ENCODE measurements around the gene BIRC3.
"Not testable (repeated sequence)": the region's sequence is repeated elsewhere in the genome, so short reads cannot be mapped to it uniquely, and the experiment has no call there.

Gene BIRC3

DNA sequence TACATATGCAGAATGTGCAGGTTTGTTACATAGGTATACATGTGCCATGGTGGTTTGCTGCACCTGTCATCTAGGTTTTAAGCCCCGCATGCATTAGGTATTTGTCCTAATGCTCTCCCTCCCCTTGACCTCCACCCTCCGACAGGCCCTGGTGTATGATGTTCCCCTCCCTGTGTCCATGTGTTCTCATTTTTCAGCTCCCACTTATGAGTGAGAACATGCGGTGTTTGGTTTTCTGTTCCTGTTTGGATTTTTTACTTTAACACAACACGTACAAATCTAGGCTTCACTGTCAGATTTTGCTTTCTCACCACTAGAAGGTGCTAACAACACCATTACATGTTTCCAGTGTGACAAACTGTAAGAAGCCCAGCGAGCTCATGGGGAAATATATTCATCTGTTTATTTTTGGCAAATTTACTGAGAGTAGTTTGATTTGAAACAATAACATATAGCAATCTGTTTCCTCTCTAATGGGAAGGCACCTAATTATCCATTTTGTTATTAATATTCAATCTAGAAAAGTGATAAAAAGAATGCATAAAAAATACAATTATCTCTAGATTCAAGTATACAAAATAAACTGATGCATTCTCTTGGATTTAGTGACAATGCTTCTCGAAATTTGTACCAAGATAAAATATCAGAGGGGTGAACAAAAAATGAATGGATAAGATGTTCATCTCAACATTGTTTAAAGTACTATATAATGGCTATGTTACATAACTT lies 23.2 kb upstream of the BIRC3 start:
- FAIRE-seq, result peak; percentile 78
- no peak for DNase-seq (ENCODE audit: extremely low spot score, insufficient read length, low read depth)

DNA sequence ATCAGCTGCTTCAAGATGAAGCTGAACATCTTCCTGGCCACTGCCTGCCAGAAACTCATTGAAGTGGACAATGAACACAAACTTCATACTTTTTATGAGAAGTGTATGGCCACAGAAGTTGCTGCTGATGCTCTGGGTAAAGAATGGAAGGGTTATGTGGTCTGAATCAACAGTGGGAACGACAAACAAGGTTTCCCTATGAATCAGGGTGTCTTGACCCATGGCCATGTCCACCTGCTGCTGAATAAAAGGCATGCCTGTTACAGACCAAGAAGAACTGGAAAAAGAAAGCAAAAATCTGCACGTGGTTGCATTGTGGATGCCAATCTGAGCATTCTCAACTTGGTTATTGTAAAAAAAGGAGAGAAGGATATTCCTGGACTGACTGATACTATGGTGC lies 22.2 kb upstream of the BIRC3 start:
- no peak for DNase-seq (ENCODE audit: extremely low spot score, insufficient read length, low read depth)
- FAIRE-seq, result peak; percentile 33

DNA sequence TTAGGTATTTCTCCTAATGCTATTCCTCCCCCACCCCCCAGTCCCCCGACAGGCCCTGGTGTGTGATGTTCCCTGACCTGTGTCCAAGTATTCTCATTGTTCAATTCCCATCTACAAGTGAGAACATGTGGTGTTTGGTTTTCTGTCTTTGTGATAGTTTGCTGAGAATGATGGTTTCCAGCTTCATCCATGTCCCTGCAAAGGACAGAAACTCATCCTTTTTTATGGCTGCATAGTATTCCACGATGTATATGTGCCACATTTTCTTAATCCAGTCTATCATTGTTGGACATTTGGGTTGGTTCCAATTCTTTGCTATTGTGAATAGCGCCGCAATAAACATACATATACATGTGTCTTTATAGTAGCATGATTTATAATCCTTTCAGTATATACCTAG lies 20.5 kb upstream of the BIRC3 start:
- FAIRE-seq; DNase-seq (ENCODE audit: extremely low spot score, insufficient read length, low read depth): not testable (repeated sequence)

DNA sequence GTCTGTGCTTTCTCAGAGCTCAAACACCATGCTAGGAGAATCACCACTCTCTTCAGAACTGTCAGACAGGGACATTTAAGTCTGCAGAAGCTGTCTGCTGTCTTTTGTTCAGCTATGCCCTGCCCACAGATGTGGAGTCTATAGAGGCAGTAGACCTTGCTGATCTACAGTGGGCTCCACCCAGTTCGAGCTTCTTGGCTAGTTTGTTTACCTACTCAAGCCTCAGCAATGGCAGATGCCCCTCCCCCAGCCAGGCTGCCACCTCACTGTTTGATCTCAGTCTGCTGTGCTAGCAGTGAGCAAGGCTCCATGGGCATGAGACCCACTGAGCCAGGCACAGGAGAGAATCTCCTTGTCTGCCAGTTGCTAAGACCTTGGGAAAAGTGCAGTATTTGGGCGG lies 16.4 kb upstream of the BIRC3 start:
- DNase-seq (ENCODE audit: extremely low spot score, insufficient read length, low read depth); FAIRE-seq: not testable (repeated sequence)

DNA sequence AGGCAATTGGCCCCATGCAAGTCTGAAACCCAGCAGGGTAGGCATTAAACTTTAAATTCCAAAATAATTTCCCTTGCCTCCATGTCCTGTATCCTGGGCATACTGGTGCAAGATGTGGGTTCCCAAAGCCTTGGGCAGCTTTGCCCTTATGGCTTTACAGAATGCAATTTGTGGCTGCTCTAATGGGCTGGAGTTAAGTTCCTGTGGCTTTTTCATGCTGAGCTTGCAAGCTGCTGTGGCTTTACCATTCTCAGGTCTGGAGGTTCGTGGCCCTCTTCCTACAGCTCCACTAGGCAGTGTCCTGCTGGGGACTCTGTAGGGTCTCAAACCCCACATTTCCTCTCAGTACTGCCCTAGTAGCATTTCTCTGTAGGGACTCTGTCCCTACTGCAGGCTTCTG lies 15.0 kb upstream of the BIRC3 start:
- FAIRE-seq, result no peak
- DNase-seq (ENCODE audit: extremely low spot score, insufficient read length, low read depth), result no peak

DNA sequence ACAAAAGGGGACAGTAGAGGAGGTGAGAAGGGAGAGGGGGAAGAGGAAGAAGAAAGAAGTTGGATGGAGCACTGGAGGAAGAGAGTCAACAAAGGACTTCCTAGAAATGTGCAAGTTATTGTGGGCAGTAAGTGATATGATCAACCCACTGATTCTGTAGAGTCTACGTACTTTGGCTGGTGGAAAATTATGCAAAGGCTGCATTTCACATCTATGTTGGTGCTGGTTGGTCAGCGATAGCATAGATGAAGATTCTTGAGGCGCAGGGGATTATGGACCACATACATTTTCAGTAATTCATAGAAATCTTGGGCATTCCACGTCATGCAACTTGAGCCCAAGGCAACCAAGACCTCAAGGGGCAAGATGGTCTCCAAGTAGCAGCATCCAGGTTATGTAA lies 12.6 kb upstream of the BIRC3 start:
- FAIRE-seq (no peak), DNase-seq (ENCODE audit: extremely low spot score, insufficient read length, low read depth) (no peak)

DNA sequence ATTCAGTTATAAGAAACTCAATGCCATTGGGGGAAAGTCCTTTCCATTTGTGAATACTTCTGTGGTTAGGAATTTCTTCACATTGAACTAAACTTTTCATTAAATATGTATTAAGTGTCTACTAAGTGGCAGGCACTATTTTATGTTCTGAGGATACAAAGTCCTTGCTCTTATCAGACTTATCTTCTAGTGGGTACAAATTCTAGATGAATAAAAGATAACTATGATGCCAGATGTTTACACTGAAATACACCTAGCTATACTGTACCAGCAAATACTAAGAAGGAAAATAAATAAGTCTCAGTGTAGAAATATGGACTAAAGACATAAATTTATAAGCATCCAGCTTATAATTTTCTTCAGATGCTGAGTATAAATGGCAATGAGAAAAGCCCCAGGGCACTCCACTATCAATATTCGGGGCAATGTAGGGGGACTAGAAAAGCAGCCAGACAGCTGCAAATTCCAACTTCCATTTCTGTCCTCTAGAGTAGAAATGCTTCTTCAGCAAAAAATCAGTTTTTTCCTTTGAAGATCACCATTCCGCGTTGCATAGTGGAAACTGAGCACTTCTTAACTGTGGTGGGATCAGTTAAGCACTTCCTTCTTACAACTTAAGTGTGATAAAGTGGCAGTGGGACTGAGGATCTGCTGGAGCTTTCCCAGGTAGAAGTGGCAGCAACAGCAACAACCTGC lies 11.8 kb upstream of the BIRC3 start:
- DNase-seq (ENCODE audit: extremely low spot score, insufficient read length, low read depth), result no peak
- FAIRE-seq, result no peak

DNA sequence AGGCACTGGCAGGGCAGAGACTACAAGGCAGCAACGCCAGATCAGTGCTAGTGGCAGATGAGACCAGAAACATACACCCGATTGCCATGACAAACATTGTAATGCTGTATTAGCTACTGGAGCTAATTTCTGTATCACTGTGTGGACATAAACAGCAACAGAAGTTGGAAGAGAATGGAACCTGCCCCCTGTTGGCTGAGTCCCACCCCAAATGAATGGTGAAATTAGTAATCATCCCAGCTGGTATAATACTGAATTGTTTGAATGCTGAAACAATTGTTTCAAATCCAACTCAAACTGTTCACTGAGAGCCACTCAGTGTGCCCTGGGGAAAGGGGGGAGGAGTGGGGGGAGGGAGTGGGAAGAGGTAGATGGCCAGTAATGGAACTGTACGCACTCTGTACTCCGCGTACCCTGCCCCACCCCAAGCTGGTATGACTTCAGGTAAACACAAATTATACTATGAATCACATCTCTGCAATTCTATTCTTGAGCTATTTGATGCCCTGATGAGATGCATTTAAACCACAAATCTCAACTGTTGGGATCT lies 11.2 kb upstream of the BIRC3 start:
- FAIRE-seq (no peak), DNase-seq (ENCODE audit: extremely low spot score, insufficient read length, low read depth) (no peak)

DNA sequence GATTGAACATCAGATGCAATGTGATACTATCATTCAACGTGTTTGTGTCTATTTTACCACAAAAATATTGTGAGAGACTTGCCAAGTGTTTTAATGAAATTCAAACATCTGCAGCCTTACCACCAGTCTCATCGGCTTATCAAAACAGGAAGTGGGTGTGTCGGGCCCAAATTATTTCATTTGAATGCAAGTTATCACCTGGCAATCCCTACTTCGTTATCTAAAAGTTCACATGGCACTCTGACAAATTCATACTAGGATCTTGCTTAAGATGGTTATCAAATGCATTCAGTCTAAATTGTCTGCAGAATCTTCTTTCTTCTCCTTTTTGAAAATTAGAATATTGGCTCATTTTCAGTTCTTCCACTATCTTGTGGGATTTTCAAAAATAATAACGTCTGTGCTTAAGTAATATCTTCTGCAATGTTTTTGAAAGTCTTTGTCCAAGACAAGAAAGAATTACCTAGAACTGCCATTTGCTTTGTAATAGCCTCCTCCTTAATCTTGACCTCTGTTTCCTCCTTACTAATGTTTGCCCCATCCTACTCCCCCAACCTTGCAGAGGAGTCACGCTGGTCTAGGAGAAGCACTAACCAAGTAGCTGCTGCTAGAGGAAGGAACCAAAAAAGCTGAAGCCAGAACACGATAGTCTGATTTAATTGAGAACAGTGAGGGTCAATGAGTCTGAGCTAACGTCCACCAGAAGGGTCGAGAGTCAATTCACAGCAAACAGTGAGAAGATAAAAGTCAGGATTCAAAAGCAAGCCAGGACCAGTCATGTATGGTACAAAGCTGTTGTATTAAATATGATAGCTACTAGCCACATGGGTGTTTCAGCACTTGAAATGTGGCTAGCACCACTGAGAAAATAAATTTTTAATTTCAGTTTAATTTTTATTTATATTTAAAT lies 10.2 kb upstream of the BIRC3 start:
- no peak for FAIRE-seq
- no peak for DNase-seq (ENCODE audit: extremely low spot score, insufficient read length, low read depth)

DNA sequence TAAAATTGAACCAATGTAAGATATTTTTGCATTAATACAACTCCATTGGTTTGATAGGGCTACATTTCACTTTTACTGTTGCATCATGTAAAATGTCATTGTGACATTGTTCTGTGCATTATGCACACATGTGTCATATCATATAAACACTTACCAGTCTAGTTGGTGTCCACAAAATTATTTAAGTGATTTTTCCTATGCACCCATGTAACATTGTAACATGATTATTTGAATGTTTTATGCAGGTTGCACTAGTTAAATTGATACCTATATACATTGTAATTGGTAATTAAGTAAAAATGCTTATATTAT lies 9.6 kb upstream of the BIRC3 start:
- DNase-seq (ENCODE audit: extremely low spot score, insufficient read length, low read depth), result no peak
- no peak for FAIRE-seq

DNA sequence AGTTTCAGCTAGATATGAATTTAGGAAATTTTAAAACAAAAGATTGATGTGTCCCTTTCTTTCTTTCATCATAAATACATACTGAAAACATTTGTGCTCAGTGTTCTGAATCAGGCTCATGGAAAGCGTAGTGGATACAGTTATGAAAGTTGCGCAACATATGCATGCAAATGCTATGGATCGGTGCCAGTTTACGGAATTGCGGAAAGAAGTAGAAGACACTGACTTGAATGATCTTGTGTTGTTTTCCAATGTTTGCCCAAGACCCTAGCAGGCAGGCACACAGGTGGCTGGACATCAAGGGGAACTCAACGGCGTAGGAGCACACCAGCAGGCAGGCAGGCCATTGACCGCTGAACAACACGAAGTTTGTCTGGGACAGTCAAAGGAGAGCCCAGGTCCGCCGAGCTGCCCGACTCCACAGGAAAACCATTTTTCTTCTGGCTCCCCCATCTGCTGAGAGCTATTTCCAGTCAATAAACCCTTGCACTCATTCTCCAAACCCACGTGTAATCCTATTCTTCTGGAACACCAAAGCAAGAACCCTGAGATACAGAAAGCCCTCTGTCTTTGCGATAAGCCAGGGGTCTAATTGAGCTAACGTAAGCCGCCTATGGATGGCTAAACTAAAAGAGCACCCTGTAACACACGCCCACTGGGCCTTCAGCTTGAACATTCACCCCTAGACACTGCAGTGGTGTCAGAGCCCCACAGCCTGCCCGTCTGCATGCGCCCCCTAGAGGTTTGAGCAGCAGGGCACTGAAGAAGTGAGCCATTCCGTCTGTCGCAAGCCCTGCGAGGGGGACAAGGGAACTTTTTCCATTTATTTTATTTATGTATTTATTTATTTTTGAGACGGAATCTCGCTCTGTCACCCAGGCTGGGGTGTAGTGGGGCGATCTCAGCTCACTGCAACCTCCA lies 7.4 kb upstream of the BIRC3 start:
- FAIRE-seq, result no peak
- no peak for DNase-seq (ENCODE audit: extremely low spot score, insufficient read length, low read depth)

DNA sequence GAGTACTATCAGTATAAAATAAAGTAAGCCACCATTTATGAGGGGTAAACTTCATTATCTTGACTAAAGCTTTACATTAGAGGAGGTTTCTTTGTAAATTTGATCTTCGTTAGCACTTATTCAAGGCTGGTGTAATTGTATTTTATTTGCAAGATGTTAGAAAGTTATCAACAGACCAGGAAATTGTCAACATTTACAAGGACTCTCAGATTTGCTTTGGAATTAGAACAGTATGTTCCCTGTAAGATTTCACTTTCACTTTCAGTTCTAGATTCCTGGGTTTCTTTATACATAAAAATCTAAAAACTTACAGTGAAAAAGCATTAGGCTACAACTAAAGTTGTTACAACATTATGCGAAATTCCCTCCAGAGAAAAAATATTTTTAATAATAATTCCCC lies 4.6 kb upstream of the BIRC3 start:
- FAIRE-seq, result peak; percentile 18
- no peak for DNase-seq (ENCODE audit: extremely low spot score, insufficient read length, low read depth)

DNA sequence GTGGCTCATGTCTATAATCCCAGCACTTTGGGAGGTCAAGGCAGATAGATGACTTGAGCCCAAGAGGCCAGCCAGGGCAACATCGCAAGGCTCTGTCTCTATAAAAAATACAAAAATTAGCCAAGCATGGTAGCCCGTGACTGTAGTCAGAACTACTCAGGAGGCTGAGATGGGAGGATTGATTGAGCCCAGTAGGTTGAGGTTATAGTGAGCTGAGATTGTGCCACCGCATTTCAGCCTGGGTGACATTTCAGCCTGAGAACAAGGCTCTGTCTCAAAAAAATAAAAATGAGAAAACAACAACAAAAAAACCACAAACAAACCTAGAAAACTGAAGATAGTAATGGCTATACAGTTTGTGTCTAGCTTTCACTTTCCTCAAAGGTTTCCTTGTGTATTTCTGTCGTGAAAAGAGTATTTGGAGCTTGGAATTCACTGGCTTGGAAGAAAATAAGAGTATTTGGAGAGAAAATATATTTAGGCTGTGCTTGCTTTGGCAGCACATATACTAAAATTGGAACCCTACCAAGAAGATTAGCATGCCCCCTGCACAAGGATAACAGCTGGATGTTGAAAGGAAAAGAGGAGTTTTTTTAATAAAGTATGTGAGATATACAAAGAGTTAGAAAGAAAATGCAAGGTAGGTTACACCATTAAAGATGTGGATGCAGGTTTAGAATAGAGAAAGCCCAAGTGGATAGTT lies 3.9 kb upstream of the BIRC3 start:
- FAIRE-seq (peak; percentile 69), DNase-seq (ENCODE audit: extremely low spot score, insufficient read length, low read depth) (no peak)

DNA sequence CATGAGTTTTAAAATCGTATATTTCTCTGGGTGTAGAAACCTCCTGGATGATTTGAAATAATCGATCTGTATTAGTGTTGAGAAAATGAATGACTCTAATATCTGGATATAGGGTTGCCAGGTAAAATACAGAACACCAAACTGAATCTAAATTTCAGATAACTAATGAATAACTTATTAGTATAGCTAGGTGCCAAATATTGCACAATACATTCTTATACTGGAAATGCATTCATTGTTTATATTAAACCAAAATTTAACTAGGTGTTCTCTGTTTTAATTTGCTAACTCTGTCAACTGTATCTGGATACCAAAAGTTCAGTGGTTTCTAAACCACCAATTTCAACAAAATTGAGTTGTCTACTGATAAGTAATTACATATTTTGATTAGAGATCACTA lies 2.5 kb upstream of the BIRC3 start:
- FAIRE-seq (no peak), DNase-seq (ENCODE audit: extremely low spot score, insufficient read length, low read depth) (no peak)

DNA sequence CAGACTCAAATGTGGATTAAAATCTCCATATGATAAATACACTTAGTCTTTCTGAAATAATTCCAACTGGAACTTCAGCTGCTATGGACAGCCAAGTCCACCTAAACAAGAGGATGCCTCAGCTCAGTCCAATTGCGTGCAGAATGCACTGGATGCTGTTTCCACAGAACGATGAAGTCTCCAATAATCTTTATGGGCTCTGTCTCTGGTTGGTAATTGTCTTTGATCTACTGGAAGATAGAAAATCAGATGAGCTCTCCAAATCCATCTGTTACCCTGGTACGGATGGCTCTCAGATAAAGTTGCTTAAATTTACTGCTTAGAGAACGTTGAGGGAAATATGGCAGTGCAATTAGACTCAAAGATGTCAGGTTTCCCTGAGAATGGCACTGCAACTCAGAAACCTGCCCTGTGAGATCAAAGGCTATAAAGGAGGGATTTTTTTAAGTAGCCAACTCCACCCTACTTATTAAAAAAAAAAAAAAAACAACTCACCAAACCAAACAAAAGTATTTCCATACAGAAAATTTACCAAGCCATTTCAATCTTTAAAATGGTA lies 859 bp upstream of the BIRC3 start:
- FAIRE-seq, result peak; percentile 49
- DNase-seq (ENCODE audit: extremely low spot score, insufficient read length, low read depth), result no peak

DNA sequence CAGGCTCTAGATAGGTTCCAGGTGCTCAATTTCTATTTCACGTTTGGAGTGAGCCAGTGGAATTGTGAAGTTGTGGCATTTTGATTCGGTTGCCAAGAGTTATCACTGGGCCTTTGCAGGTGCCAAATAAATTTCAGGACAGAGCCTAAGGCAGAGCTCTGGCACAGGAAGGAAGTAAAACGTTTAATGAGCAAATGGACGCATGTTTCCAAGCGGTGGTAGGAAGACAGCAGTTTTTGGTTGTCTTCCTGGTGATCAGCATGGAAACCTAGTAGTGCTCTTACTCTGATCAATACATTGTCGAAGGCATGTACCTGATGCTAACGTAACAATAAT lies 452 bp downstream of the BIRC3 start:
- no peak for FAIRE-seq

DNA sequence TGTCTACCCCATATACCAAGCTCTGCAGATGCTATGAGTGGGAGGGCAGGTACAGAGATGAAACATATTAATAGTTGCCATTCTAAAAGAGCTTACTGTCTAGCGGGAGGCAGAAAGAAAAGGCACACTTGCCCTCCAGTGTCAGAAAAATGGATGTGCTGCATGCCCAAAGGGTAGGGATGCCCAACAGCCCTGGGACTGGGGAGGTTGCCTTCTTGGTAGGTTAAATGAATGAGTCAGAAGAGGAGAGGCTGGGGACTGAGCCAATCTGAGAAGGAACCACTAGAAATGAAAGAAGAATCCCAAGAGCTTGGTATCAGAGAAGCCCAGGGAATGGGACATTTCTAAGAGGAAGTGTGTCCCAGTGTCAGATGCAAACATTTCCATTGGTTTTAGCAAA lies 1.2 kb downstream of the BIRC3 start:
- DNase-seq (ENCODE audit: extremely low spot score, insufficient read length, low read depth) (no peak), FAIRE-seq (peak; percentile 75)

More for the DNA sequence above, 452 bp downstream of the BIRC3 start:
- no peak for DNase-seq (ENCODE audit: extremely low spot score, insufficient read length, low read depth)

DNA sequence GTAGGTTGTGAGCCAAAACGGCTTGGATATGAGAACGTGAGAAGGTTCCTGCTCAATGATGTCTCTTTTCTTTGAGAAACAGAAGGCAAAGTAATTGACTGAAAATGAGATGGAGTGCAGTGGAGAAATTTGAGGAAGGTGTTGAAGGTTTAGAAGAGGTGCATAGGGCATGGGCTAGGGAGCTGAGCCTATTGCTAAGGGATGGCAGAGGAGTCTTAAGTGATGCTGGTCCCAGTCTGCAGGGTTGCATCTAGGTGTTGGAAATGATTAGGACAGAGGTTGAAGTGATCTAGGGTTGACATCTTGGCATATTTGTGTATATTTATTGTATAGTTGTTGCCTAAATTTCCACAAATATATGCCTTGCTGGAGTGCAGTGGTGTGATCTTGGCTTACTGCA lies 2.3 kb downstream of the BIRC3 start:
- FAIRE-seq, result peak; percentile 33
- DNase-seq (ENCODE audit: extremely low spot score, insufficient read length, low read depth), result no peak

DNA sequence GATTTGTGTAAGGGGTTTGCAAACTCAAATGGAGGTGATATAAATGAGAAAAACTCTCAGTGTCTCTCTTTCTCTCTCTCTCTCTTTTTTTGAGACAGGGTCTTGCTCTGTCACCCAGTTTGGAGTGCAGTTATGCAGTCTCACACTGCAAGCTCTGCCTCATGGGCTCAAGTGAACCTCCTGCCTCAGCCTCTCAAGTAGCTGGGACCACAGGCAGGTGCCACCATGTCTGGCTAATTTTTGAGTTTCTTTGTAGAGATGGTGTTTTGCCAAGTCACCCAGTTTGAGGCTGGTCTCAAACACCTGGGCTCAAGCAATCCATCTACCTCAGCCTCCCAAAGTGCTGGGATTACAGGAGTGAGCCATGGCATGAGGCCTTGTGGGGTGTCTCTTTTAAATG lies 2.9 kb downstream of the BIRC3 start:
- DNase-seq (ENCODE audit: extremely low spot score, insufficient read length, low read depth), result no peak
- peak; percentile 57 for FAIRE-seq

All from GM18507 (cell line).